ENCODE measurements around the gene GLCCI1. TPM values are rescaled to one million over a fixed set of nuclear protein-coding genes. Genes with fewer than 3 reads are reported as not detected.
"Not testable (repeated sequence)": the region's sequence is repeated elsewhere in the genome, so short reads cannot be mapped to it uniquely, and the experiment has no call there.

Gene GLCCI1
- polyA plus RNA-seq, 1 donor, result 50.4 TPM

DNA sequence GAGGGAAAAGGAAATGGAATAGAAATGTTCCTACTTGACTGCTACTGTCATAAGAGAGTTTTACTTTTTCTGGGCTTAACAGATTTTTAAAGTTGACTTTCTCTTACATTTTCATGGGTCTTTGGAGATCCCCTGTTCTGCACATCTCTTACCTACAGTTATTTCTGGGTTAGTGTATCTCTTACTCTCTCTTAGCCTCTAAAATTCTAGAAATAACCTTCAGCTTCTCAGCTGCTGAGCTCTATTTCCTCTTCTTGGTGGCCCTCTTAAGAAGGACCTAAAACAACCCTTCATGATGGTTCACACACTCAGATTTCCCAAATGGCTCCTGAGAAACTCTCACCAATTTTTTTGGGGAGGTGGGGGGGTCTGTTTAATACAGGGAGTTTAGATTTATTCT, 79.5 kb downstream of the GLCCI1 start:
- DNase-seq, result not testable (repeated sequence)

DNA sequence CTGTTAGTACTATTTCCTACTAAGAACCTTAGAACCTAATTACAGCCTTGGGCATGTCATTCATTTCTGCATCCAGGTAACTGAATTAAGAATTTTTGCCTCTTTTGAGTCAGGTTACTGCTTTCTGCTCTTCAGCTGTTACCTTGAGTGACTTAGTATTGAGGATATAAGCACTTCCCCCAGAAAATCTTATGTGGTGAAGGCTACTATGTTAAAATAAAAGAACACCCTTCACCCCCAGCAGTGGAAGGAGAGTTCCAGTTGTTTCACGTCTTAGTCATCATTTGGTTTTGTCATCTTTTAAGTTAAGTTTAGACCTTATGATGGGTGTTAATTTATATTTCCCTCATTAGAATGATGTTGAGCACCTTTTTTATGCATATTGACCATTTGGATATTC, 82.8 kb downstream of the GLCCI1 start:
- DNase-seq, result no peak

DNA sequence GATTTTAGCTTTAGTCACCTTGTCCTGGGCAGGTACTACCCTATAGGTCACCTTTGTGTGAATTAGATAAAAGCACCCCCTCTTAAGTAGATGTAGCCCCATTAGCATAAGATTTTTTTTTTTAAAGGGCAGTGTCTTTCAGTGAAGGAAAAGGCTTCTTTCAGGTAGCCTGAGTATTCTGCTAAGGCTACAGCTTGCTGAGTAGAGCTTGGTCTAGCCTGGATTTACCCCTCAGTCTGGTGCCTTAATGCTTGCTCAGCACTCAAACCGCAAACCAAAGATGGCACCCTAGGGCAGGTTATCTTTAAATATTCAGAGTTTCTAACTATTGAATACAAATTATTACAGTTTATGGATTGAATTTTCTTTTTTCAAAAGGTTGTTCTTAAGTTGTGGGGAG, 83.4 kb downstream of the GLCCI1 start:
- no peak for DNase-seq

DNA sequence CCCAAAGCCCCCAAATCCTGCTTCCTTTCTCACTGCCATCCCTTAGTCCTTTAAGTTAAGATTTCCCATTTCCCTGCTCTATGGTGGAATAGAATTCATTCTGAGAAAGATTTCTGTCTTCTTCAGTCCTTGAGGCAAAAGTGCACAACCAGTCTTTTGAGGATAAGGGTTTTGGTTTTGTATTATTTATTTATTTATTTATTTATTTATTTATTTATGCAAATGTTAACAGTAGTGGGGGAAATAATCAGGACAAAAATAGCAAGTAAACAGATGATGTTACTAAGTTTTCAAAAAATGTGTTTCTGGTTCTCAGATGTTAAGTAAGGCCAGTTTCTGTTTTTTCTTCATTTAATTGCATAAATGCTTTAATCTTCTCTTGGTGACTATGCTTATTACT, 84.2 kb downstream of the GLCCI1 start:
- DNase-seq, result no peak

DNA sequence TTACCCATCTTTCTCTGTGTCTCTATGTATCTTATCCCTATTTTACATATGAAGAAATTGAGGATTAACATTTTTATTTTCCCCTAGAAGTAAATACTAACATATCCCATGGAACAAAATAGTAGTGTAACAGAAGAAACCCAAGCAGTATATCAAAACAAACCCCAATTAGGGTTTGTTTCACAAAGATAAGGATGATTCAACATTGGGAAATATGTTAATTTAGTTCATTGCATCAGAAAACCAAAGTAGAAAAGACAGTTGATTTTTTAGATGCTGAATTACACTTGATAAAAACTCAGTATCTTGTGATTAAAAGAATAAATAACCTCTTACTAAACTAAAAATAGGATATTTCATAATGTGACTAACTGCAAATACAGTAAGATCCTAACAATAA, 87.8 kb downstream of the GLCCI1 start:
- DNase-seq, result no peak

DNA sequence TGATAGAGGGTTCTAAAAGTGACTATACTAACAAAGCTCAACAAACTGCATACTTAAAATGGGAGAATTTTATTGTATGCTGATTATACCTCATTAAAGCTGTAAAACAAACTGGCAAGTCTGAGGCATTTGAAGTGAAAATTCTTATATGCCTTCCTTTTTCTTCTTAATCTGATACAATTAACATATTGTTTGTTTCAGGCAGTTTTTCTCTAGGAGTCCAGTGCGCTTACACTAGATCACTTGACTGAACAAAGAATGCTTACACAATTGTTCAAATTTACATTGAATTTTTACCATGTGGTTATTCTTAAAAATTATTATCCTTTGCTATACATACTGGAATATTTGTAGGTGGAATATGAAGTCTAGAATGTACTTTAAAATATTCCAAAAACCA, 89.0 kb downstream of the GLCCI1 start:
- no peak for DNase-seq

DNA sequence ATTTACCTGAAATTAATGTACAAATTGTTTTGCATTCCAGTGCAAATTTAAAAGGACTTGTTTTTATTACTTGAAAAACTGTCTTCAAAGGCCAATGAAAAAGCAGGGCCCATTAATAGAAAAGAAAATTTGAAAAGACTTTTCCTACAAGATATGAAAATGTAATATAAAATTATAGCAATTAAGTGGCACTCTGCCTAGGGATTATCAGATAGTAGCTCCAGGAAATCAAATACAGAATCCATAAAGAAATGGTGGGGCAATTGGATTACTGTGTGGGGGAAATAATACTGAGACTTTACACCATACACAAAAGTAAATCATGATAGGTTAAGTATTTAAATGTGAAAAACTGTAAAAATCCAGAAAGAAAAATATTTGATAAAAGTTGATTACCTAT, 89.7 kb downstream of the GLCCI1 start:
- no peak for DNase-seq

DNA sequence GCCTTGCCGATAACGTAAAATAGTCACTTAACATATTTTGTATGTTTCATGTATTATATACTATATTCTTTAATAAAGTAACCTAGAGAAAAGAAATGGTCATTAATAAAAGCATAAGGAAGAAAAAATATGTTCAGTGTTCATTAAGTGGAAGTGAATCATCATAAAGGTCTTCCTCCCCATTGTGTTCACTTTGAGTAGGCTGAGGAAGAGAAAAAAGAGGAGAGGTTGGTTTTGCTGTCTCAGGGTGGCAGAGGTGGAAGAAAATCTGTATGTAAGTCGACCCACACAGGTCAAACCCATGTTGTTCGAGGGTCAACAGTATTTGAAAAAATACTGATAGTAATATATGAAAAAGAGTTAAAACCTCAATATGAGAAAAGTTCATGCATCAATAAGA, 90.3 kb downstream of the GLCCI1 start:
- no peak for DNase-seq

DNA sequence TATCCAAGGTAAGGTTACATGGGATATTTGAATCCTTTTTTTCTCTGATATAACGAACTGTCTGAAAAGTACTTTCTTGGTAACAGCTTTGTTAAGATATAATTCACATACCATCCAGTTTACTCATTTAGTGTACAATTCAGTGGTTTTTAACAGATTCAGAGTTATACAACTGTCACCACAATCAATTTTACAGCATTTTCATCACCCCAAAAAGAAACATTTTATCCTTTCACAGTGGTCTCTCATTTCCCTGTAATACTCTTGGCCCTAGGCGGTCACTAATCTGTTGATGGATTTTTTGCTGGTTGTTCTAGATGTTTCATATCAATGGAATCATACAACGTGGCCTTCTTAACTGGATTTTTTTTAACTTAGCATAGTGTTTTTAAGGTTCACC, 91.6 kb downstream of the GLCCI1 start:
- no peak for DNase-seq

DNA sequence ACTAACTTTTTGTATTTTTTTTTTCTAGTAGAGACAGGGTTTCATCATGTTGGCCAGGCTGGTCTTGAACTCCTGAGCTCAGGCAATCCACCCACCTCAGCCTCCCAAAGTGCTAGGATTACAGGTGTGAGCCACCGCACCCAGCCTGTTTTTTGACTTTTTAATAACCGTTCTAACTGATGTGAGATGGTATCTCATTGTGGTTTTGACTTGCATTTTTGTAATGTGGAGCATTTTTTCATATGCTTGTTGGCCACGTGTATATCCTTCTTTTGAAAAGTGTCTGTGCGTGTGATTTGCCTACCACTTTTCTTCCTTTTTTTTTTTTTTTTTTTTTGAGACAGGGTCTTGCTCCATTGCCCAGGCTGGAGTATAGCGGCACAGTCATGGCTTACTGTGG, 94.7 kb downstream of the GLCCI1 start:
- not testable (repeated sequence) for DNase-seq

DNA sequence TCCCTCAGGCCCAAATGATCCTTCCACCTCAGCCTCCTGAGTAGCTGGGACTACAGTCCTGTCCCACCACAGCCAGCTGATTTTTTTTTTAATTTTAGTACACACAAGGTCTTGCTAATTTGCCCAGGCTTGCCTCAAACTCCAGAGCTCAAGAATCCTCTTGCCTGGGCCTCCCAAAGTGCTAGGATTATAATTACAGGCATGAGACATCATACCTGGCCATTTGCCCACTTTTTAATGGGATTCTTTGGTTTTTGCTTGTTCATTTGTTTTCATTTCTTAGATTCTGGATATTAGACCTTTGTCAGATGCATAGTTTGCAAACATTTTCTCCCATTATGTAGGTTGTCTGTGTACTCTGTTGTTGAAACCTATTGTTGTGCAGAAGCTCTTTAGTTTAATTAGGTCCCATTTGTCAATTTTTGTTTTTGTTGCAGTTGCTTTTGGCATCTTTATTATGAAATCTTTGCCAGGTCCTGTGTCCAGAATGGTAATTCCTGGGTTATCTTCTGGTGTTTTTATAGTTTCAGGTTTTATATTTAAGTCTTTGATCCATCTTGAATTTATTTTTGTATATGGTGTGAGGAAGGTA, 95.2 kb downstream of the GLCCI1 start:
- no peak for DNase-seq

DNA sequence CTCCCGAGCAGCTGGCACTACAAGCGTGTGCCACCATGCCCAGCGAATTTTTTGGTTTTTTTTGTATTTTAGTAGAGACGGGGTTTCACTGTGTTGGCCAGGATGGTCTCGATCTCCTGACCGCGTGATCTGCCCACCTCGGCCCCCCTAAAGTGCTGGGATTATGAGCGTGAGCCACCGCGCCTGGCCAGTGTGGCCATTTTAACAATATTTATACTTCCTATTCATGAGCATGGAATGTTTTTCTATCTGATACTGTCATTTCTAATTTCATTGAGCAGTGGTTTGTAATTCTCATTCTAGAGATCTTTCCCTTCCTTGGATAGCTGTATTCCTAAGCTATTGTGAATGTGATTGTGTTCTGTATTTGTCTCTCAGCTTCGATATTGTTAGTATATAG, 96.2 kb downstream of the GLCCI1 start:
- DNase-seq, result no peak

DNA sequence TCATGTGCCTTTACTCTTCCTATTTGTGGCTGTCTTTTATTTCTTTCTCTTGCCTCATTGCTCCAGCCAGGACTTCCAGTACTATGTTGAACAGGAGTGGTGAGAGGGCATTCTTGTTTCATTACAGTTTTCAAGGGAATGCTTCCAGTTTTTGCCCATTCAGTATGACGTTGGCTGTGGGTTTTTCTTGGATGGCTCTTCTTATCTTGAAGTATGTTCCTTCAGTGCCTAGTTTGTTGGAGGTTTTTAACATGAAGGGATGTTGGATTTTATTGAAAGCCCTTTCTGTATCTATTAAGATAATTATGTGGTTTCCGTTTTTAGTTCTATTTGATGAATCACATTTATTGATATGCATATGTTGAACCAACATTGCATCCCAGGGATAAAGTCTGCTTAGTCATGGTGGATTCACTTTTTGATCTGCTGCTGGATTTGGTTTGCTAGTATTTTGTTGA, 96.8 kb downstream of the GLCCI1 start:
- DNase-seq, result no peak

DNA sequence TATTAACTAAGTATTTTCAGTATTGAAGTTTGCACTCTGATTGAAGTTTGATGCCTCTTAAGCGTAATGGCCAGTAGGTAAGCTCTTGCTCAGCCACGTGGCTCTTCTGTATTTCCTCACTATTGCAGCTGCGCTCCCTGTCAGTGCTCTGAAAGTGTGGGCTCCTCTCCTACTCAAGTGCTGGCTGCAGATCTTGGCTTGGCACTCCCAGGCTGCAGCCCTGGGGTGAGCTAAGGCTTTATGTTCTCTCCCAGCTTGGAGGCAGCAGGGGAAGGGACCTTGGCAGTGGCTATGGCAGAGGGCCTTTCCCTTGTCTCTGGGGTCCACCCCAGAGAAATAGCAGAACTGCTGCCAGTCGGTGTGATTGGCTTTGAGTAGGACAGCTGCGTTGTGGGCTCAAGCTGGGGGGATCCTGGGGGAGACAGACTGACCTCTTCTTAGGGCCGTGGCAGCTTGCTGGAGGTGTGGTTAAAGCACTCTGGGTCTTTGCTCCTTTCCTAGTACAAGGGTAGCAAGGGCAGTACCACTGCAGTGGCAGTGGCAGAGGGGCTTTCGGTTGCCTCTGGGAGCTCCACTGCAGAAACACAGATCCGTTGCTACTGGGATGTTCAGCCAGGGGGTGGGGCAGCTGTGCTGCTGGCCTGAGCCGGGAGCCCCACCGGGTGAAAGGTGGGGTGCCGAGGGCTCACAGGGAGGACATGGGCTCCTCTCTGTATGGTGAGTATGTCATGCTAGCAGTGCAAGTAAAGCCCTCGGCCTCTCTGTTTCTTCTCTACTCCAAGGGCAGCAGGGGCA, 100.5 kb downstream of the GLCCI1 start:
- no peak for DNase-seq

DNA sequence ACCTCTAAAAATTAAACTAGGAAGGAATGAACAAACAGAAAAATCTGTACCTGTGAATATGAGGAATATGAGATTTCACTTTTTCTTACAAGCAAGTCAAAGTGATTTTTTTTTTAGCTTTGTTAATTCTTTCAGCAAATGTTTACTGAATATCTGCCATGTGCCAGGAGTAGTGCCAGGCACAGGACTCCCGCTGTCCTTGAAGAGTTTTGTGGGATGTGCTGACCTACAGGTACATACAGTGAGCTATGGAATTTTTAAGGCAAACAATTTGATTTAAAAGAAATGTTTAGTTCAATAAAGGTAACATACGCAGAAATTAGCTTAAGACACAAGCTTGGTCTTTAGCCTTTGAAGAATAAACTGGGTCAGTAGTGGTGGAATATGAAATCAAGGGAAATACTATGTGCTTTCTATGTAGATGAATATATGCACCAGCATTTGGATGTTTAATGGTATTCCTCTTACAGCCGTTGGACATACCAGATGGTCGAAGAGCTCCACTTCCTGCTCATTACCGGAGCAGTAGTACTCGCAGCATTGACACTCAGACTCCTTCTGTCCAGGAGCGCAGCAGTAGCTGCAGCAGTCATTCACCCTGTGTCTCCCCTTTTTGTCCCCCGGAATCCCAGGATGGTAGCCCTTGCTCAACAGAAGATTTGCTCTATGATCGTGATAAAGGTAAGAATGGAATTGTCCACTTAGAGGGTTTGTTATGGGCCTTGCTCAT, 102.0 kb downstream of the GLCCI1 start:
- no peak for DNase-seq

DNA sequence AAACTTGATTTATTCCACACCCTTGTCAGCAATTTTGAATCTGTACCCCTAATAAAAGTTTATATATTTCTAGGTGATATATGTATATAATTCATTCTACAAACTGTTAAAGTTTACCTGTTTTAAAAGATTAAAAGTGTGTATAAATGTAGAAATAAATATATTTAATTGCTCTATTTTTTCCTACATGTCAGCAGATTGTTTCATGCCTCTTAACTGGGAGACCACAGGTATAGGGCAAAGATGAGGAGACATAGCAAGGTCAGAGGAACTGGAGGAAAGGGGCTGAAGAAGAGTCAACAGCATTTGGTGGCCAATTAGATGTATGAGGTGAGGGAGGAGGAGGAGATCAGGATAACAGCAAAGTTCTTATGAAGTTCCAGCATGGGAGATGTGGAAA, 109.8 kb downstream of the GLCCI1 start:
- no peak for DNase-seq

DNA sequence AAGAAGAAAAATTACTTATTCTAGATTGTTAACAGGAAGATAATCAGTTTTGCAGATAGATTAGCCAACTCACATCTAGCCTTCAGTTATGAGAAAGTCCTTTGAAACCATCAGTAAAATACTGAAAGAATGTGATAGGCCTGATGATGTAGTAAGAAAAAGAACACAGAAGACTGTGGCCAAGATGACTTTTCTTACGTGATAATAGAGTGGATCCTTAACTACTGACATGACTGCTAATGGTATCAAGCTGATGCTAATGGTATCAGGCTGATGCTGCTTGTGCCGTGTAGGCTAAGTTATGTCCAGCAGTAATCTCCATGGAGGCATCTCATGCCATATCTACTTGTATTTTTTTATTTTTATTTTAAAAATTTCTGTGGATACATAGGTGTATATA, 114.2 kb downstream of the GLCCI1 start:
- no peak for DNase-seq

DNA sequence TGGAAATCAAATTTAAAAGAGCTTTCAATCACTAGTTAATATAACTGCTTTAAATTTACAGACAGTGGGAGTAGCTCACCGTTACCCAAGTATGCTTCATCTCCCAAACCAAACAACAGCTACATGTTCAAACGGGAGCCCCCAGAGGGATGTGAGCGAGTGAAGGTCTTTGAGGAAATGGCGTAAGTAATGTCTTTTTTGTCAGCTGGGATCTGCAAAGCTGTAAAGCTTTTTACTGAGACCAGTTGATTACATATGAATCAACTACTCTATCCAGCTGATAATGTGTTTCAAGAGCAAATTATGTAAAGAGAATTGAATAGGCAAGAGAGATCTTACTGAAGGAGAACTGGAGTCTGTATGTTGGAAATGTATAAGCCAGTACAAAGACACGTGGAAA, 116.2 kb downstream of the GLCCI1 start:
- DNase-seq, result no peak

DNA sequence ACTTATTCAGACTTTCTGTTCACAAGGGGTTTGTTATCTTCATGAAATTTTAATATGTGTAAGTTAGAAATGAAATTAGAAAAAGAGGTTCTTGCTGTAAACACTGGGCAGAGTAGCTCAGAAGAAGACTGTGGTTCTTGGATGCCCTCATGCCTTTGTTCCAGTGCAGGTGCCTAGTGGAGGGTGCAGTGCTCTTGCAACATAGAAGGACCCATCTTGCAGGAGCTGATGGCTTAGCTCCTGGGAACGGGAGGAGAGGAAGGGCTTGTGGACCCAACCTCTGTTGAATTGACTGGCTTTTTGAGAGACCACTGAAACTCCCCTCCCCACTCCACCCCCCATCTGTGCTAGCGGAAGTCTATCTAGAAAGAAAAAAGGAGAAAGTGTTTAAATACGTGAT, 116.8 kb downstream of the GLCCI1 start:
- no peak for DNase-seq

DNA sequence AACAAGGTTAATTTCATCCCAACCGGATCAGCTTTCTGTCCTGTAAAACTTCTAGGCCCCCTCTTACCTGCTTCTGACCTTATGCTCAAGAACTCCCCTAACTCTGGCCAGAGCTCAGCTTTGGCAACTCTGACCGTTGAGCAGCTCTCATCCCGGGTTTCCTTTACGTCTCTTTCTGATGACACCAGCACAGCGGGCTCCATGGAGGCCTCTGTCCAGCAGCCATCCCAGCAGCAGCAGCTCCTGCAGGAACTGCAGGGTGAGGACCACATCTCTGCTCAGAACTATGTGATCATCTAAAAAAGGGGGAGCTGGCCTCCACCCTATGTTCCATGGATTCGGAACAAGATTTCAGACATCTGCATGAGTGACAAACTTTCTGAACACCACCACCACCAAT, 117.6 kb downstream of the GLCCI1 start:
- DNase-seq, result no peak

DNA sequence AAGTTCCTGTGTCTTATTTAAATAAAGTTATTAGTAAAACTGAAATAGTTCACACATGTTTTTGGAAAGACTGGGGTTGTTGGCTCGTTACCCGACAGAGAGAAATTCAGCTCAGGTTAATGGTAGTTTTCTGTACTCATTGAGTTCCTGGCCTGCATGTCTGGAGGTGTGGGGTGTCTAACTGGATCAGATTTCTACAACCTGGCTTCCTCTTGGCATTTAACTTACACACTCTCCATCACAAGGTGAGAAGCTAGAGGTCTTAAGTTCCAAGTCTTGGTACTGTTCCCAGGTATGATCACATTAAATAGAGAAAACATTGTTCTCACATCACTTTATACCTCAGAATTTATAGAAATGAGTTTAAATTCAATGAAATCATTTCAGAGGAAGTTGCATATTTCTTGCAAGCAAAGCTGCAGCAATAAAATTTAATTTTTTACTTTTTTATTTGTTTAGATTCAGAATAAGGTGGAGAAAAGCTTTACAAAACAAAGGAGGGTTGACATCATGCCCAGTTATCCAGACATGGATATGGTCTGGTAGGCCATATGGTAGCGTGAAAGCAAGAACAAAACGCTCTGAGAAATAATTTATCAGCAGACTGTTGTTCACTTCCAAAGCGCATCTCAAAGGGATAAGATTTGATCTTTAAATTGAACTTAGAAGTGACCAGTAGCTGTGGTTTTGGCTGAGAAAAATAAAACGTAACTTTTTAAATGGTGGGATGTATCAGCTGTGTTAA, 120.6 kb downstream of the GLCCI1 start:
- DNase-seq, result no peak

DNA sequence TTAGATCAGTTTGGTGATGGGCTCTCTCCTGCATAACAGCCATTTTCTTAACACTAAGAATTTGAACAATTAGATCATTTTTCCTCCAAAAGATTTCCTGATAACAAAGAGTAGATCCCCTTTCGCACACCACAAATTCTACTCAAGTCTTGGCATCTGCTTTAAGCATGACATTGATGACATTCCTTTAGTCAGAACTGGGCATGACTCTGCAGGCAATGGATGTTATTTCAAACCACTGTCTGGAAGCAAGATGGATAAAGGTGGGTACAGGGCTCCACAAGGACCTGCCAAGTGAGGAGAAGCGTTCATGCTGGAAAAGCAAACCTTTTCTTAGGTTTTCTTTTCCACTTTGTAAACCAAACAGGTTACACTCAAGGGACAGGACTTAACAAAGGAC, 123.5 kb downstream of the GLCCI1 start:
- DNase-seq, result no peak

Measured in left kidney (tissue), 2 donors.